Measurements from ENCODE around the gene TCP11.

The TCP11 gene

DNA sequence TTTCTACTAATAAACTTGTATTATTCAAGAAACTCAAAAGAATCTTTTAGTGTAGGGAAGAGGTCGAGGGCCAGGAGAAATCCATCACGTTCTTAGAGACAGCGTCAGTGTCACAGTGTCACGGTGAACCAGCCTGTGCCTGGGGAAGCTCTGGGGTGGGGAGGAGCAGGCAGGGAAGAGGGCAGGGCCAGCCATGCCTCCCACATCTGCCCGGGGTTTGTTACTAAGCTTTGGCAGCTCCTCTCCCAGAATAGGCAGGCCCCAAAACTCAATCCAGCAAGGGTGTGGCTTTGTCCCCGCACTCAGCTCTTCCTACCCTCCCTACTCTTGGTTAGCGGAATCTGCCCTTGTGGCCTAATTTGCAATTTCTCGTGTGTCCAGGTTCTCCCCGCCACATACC lies 72.9 kb downstream of the TCP11 start:
- no peaks in the 10 kb centered on the region for H3K9me3 Mint-ChIP-seq
- TF ChIP-seq, protein P1, sequence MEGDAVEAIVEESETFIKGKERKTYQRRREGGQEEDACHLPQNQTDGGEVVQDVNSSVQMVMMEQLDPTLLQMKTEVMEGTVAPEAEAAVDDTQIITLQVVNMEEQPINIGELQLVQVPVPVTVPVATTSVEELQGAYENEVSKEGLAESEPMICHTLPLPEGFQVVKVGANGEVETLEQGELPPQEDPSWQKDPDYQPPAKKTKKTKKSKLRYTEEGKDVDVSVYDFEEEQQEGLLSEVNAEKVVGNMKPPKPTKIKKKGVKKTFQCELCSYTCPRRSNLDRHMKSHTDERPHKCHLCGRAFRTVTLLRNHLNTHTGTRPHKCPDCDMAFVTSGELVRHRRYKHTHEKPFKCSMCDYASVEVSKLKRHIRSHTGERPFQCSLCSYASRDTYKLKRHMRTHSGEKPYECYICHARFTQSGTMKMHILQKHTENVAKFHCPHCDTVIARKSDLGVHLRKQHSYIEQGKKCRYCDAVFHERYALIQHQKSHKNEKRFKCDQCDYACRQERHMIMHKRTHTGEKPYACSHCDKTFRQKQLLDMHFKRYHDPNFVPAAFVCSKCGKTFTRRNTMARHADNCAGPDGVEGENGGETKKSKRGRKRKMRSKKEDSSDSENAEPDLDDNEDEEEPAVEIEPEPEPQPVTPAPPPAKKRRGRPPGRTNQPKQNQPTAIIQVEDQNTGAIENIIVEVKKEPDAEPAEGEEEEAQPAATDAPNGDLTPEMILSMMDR (IDR thresholded peaks at IDR 0.05; ENCODE audit: unreplicated experiment in 3 of 3): no peak
- no peaks in the 10 kb centered on the region for H3K4me1 Mint-ChIP-seq
- H3K36me3 Mint-ChIP-seq (ENCODE audit: low read depth): peaks cover 27% of the 10 kb centered on the region
- H3K27me3 Mint-ChIP-seq (ENCODE audit: low read depth): no peaks in the 10 kb centered on the region
- no peak overlapping the region for H3K27ac Mint-ChIP-seq
- no peak overlapping the region for H3K4me3 Mint-ChIP-seq
